H7 (cell line): ENCODE results near the gene GUCD1. TPM values are rescaled to one million over a fixed set of nuclear protein-coding genes. Genes with fewer than 3 reads are reported as not detected.

Experiments used
- DNase-seq: peaks from one replicate; pipeline ENCODE4 v3.0.0; 2012
- H3K27me3 ChIP-seq: 2 replicates; pipeline ENCODE4 v1.6.0; 2011; ENCODE audit warnings: mild to moderate bottlenecking, low read length; ENCODE audit not compliant: control insufficient read depth, insufficient read depth
- H3K36me3 ChIP-seq: replicated peaks from 2 replicates; pipeline ENCODE4 v1.5.1; 2011; ENCODE audit warnings: low read length; ENCODE audit not compliant: control insufficient read depth, insufficient read depth
- H3K4me3 ChIP-seq: 2 replicates; pipeline ENCODE4 v1.5.1; 2011; ENCODE audit warnings: low read depth, mild to moderate bottlenecking, control low read depth, low read length, moderate library complexity; ENCODE audit not compliant: insufficient read depth
- total RNA-seq: library from RNA; depleted of rRNA; stranded (reverse); fragments of >200 nt; shearing (Covaris generic); gene quantifications from 2 replicates; pipeline ENCODE4 v1.2.3, GENCODE V29; 2014

GUCD1 gene
- total RNA-seq, 1 experiment from 2014 or later = 209 TPM

DNA sequence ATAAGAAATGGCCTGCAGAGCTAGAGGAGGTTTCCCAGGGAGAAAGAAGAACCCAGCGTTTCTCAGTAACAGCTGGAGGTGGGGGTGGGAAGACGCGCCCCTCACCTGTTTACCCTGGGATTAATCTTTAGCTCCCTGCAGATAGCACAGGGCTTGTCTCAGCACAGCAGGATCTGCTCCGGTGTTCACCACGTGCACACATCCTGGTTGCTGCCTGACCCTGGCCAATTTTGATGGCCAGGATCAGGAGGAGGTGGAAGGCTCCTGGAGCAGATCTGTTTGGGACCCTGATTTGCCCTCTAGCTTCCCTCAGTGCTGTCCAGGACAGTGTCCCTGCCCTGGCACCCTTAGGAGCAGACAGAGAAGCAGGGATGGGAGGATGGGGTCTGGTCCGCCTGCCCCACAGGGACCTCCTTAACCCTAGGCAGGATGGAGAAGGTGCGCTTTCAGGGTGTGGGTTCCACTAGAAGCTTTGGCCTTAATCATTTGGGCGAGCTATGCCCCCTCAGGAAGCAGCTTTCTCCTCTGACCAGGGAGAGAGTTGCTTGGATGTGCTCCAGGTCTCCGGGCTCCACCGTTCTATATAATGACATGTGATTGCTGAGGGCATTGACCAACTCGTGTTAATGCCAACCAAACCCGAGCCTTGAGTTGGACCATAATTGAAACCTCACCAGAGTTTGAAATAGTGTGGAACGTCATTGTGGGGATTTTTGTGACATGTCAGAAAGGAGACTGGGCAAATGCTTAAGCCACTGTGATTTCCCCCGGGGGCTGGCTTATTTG, 40.5 kb downstream of the GUCD1 start:
- no peaks in the 10 kb centered on the region for H3K36me3 ChIP-seq
- no peak for DNase-seq
- H3K4me3 ChIP-seq = no peak overlapping the region
- H3K27me3 ChIP-seq = no peaks in the 10 kb centered on the region

GRCh38 chr22:24513378-24514240, 41.3 kb downstream of the GUCD1 start:
- no peak for DNase-seq
- Histone ChIP-seq H3K36me3 (no peaks in the 10 kb centered on the region), H3K4me3 (no peak overlapping the region), H3K27me3 (no peaks in the 10 kb centered on the region)

GRCh38 chr22:24512043-24512442, 42.9 kb downstream of the GUCD1 start:
- H3K36me3 ChIP-seq = no peaks in the 10 kb centered on the region
- H3K27me3 ChIP-seq = no peaks in the 10 kb centered on the region
- H3K4me3 ChIP-seq = no peak overlapping the region
- no peak for DNase-seq

GRCh38 chr22:24510637-24511625, 44.0 kb downstream of the GUCD1 start:
- Histone ChIP-seq H3K4me3 (no peak overlapping the region), H3K27me3 (no peaks in the 10 kb centered on the region), H3K36me3 (no peaks in the 10 kb centered on the region)
- no peak for DNase-seq

GRCh38 chr22:24507716-24508115, 47.2 kb downstream of the GUCD1 start:
- H3K36me3 ChIP-seq = no peaks in the 10 kb centered on the region
- H3K27me3 ChIP-seq = no peaks in the 10 kb centered on the region
- no peak overlapping the region for H3K4me3 ChIP-seq
- DNase-seq = peak; percentile 88

- Histone ChIP-seq H3K27me3 (no peaks in the 10 kb centered on the region), H3K4me3 (no peak overlapping the region), H3K36me3 (no peaks in the 10 kb centered on the region)
- DNase-seq = no peak
Measured at GRCh38 chr22:24506802-24507438, 48.0 kb downstream of the GUCD1 start.

- Histone ChIP-seq H3K27me3 (no peaks in the 10 kb centered on the region), H3K36me3 (no peaks in the 10 kb centered on the region), H3K4me3 (no peak overlapping the region)
- DNase-seq = no peak
Measured at GRCh38 chr22:24504956-24505736, 49.8 kb downstream of the GUCD1 start.

DNA sequence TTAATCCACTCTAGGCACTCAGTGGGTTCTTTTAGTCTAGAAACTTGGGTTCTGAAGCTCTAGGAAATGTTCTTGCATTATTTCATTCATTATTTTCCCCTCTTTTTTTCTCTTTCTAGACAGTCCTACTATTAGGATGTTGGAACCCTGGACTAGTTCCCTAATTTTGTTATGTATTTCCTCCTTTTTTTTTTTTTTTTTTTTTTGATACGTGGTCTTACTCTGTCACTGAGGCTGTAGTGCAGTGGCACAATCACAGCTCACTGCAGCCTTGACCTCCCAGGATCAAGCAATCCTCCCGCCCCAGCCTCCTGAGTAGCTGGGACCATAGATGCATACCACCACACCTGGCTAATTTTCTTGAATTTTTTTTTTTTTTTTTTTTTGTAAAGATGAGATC, 50.4 kb downstream of the GUCD1 start:
- no peak overlapping the region for H3K4me3 ChIP-seq
- DNase-seq = no peak
- H3K27me3 ChIP-seq = no peaks in the 10 kb centered on the region
- no peaks in the 10 kb centered on the region for H3K36me3 ChIP-seq

GRCh38 chr22:24503843-24504338, 51.0 kb downstream of the GUCD1 start:
- H3K36me3 ChIP-seq = no peaks in the 10 kb centered on the region
- no peak for DNase-seq

GRCh38 chr22:24503137-24503842, 51.6 kb downstream of the GUCD1 start:
- Histone ChIP-seq H3K36me3 (no peaks in the 10 kb centered on the region), H3K27me3 (peaks cover 3% of the 10 kb centered on the region; the same call in 1 of the 2 replicates), H3K4me3 (no peak overlapping the region)
- peak; percentile 88 for DNase-seq

More at GRCh38 chr22:24503843-24504338, 51.0 kb downstream of the GUCD1 start:
- Histone ChIP-seq H3K4me3 (no peak overlapping the region), H3K27me3 (no peaks in the 10 kb centered on the region)

- peaks cover 4% of the 10 kb centered on the region; the same call in 1 of the 2 replicates for H3K27me3 ChIP-seq
- H3K36me3 ChIP-seq = no peaks in the 10 kb centered on the region
- no peak for DNase-seq
- H3K4me3 ChIP-seq = no peak overlapping the region
Measured at GRCh38 chr22:24502541-24502940, 52.4 kb downstream of the GUCD1 start.

DNA sequence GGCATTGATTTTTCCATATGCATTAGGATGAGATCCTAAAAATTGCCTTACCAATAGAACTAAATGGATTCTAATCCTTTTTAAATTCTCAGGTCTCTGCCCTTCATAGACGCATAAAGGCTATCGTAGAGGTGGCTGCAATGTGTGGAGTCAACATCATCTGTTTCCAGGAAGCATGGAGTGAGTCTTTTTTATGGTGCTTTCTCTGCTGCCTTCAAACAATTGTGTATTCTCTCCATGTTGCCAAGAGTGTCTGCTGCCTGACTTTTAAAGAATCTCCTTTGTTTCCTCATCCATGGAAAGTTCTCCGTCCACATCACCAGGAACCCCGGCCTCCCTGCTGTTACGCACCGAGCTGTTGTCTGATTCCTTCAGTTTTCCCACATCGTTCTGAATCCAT, 52.9 kb downstream of the GUCD1 start:
- no peak for DNase-seq
- H3K4me3 ChIP-seq = no peak overlapping the region
- H3K27me3 ChIP-seq = peaks cover 4% of the 10 kb centered on the region; the same call in 1 of the 2 replicates
- H3K36me3 ChIP-seq = no peaks in the 10 kb centered on the region
